ENCODE results near the gene PFDN1. TPM values are rescaled to one million over a fixed set of nuclear protein-coding genes. Genes with fewer than 3 reads are reported as not detected.

Gene PFDN1
- total and polyA plus RNA-seq, 9 of the 15 experiments (the other 6 are each of a cell fraction or from before 2014, with no cell fraction given), result 45.5 to 215 (median 78.0) TPM

GRCh38 chr5:140346348-140347221 lies 43.7 kb upstream of the PFDN1 start, which contains the start of gene HBEGF (continued):
- TF ChIP-seq SIN3A (IDR thresholded peaks at IDR 0.05; ENCODE audit: borderline replicate concordance in 2 of 2, control insufficient read depth in 1 of 2, low read depth in 2 of 2, low read length in 2 of 2) (no peak; a peak in 1 of 4 replicates), E2F6 (IDR thresholded peaks at IDR 0.05; ENCODE audit: borderline replicate concordance in 1 of 2, extremely low read depth in 1 of 2, insufficient read depth in 1 of 2, insufficient read length in 1 of 2, low read depth in 1 of 2, low read length in 1 of 2, poor library complexity in 1 of 2, severe bottlenecking in 1 of 2) (peak; percentile 28 to 76), SNRNP70 (optimal IDR thresholded peaks at IDR 0.05; ENCODE audit: low read depth, low read length) (no peak), POLR3G (IDR thresholded peaks at IDR 0.05; ENCODE audit: extremely low read depth, insufficient read length, insufficient replicate concordance) (no peak), LARP7 (IDR thresholded peaks at IDR 0.05) (no peak), ZNF561 (CRISPR knock-in tag; conservative IDR thresholded peaks at IDR 0.05) (no peak), PCBP1 (IDR thresholded peaks at IDR 0.05; ENCODE audit: low read depth, low read length, poor library complexity, severe bottlenecking) (no peak), VEZF1 (CRISPR knock-in tag; IDR thresholded peaks at IDR 0.05) (peak; percentile 79), ARID1B (IDR thresholded peaks at IDR 0.05) (no peak), CTBP1 (IDR thresholded peaks at IDR 0.05; ENCODE audit: borderline replicate concordance) (peak; percentile 77; the same call in 1 of the 2 replicates), DPF2 (IDR thresholded peaks at IDR 0.05) (no peak; the same call in 1 of the 2 replicates), RNF2 (IDR thresholded peaks at IDR 0.05) (no peak), PRMT5 (CRISPR knock-in tag; IDR thresholded peaks at IDR 0.05) (no peak), ZNF407 (IDR thresholded peaks at IDR 0.05; ENCODE audit: low read depth) (no peak), NFE2 (IDR thresholded peaks at IDR 0.05; ENCODE audit: low read depth) (no peak; the same call in 1 of the 2 replicates), BCL6 (CRISPR knock-in tag; IDR thresholded peaks at IDR 0.05) (no peak), FOXP1 (CRISPR knock-in tag; IDR thresholded peaks at IDR 0.05) (no peak), KLF10 (CRISPR knock-in tag; IDR thresholded peaks at IDR 0.05) (no peak)

All from K562 (cell line).